ENCODE measurements around the gene SLC13A1.

SLC13A1 gene

DNA sequence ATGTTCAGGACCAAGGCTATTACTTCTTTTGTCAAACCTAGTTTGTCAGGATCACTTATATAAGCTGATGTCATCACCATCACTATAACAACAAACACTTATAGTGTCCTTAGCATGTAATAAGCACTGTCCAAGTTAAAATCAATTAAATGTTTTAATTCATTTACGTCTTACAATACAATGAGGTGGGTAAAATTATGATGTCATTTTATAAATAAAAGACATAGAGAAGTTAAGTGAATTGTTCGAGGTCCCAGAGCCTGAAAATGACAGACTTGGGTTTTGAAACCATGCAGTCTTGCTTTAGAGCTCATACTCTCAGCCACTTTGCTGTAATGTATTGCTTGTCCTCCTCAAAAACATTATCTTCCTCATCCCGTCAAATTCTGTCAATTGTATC lies 48.3 kb downstream of the SLC13A1 start:
- H3K4me3 ChIP-seq (ENCODE audit: low read depth, low read length) = no peak overlapping the region
- TF ChIP-seq, protein P1, sequence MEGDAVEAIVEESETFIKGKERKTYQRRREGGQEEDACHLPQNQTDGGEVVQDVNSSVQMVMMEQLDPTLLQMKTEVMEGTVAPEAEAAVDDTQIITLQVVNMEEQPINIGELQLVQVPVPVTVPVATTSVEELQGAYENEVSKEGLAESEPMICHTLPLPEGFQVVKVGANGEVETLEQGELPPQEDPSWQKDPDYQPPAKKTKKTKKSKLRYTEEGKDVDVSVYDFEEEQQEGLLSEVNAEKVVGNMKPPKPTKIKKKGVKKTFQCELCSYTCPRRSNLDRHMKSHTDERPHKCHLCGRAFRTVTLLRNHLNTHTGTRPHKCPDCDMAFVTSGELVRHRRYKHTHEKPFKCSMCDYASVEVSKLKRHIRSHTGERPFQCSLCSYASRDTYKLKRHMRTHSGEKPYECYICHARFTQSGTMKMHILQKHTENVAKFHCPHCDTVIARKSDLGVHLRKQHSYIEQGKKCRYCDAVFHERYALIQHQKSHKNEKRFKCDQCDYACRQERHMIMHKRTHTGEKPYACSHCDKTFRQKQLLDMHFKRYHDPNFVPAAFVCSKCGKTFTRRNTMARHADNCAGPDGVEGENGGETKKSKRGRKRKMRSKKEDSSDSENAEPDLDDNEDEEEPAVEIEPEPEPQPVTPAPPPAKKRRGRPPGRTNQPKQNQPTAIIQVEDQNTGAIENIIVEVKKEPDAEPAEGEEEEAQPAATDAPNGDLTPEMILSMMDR (conservative IDR thresholded peaks at IDR 0.05; ENCODE audit: low read depth, low read length) = no peak
- DNase-seq (ENCODE audit: low read depth) = no peak

DNA sequence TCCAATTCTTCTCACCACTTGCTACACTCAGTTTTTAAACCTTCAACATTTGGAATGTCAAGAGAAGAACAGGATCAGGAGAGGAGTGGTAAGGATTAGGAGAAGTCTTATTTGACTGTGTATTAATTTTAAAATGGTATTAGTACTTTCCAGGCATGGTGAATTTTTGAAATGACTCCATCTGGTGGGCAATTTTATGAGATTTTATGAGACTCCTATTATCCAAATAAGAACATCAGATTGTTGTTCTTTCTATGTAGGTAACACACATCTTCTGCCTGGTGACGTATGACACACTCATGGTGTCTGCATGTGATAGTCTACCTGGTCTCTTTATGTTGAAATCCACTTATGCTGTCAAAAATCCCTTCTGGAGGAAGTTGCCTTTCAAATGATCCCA lies 51.0 kb downstream of the SLC13A1 start:
- peak; percentile 60 for DNase-seq (ENCODE audit: low read depth)
- TF ChIP-seq, protein P1 (conservative IDR thresholded peaks at IDR 0.05; ENCODE audit: low read depth, low read length) = peak; percentile 36
- H3K4me3 ChIP-seq (ENCODE audit: low read depth, low read length) = no peak overlapping the region

DNA sequence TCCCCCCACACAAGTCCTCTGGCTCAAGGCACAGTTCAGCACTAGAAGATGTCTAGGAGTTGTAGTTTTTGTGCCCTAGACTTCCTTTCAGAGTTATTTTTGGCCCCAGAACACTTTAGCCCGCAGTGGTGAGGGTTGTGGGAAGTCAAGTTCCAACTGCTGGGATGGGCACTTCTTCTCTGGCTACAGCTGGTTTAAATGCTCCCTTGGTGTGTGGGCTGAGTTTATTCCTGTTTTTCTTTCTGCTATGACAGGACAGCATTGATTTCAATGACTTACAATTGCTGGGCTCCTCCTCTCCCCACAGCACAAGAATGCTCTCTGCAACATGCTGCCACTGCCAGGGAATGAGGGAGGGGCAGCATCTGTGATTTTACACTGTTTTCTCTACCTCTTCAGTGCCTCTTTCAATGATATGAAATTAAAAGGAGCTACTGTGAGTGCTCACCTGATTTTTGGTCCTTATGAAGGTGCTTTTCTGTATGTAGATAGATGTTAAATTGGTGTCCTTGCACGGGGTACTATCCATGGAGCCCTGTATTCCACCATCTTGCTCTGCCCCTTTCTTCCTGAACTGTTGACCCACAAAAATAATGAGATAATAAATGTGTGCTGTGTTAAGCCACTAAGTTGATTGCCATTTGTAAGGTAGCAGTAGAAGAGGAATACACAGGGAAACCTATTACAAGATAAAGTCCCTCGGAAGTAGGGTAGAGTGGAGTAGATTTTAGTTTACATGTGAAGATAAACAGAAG lies 56.3 kb downstream of the SLC13A1 start:
- TF ChIP-seq, protein P1 (conservative IDR thresholded peaks at IDR 0.05; ENCODE audit: low read depth, low read length) = no peak
- peak; percentile 23 for DNase-seq (ENCODE audit: low read depth)

DNA sequence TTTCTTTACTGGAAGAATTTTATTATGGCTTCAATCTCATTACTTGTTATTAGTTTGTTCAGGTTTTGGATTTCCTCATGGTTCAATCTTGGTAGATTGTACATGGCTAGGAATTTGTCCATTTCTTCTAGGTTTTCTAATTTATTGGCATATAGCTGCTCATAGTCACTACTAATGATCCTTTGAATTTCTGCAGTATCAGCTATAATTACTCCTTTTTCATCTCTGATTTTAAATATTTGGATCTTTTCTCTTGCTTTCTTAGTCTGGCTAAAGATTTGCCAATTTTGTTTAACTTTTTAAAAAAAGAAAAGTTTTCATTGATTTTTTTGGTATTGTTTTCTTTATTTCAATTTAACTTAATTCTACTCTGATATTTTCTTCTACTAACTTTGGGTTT lies 59.2 kb downstream of the SLC13A1 start:
- TF ChIP-seq, protein P1 (conservative IDR thresholded peaks at IDR 0.05; ENCODE audit: low read depth, low read length) = no peak
- DNase-seq (ENCODE audit: low read depth) = no peak
- H3K4me3 ChIP-seq (ENCODE audit: low read depth, low read length) = no peak overlapping the region

More for the DNA sequence above, 56.3 kb downstream of the SLC13A1 start:
- no peak overlapping the region for H3K4me3 ChIP-seq (ENCODE audit: low read depth, low read length)

DNA sequence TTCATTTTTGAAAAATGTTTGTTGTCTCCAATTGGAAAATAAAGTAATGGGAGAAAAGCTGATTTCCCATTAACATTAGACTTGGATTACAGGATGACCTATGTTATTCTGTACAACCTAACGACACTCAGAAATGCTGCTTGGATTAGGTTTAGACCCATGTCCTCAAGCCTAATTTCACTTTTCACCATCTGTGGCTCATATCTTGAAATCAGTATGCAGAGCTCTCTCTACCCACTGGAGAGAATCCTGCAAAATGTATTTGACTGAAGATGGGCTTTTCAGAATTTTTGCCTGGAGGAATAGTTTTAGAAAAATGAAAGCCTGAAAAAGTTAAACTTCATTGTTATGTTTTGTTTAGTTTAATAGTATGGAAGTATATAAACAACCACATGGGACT lies 63.8 kb downstream of the SLC13A1 start:
- no peak for DNase-seq (ENCODE audit: low read depth)
- H3K4me3 ChIP-seq (ENCODE audit: low read depth, low read length) = no peak overlapping the region
- TF ChIP-seq, protein P1 (conservative IDR thresholded peaks at IDR 0.05; ENCODE audit: low read depth, low read length) = no peak

DNA sequence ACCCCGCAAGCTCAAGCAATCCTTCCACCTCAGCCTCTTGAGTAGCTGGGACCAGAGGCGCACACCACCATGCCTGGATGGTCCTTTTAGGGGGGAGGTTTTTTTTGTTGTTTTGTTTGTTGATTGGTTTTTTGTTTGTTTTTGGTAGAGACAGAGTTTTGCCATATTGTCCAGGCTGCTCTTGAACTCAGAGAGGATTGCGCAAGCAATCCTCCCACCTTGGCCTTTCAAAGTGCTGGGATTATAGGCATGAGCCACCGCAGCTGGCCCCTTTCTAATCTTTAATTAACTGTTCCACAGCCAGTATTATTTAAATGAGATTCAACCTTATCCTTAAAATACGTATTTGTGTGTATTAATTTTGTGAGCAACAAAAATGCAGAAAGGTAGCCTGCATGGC lies 65.8 kb downstream of the SLC13A1 start:
- H3K4me3 ChIP-seq (ENCODE audit: low read depth, low read length) = no peak overlapping the region
- TF ChIP-seq, protein P1 (conservative IDR thresholded peaks at IDR 0.05; ENCODE audit: low read depth, low read length) = no peak
- no peak for DNase-seq (ENCODE audit: low read depth)

DNA sequence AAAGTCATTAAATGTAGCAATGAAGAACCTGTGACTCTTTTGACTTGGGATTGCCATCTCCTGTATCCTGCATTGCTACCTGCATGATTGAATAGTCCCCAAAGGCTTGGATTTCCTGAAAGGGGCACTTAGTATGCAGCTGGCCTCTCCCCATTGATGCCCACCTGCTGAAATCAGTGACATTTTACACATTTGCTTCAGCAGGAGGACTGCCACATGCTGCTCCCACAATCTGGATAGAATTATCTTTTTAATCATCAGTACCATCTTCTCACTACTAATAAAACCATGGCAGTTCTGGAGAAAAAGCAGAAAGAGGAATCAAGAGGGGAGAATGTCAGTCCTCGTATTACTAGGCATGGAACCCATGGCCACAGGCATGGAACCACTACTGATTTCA lies 67.8 kb downstream of the SLC13A1 start:
- no peak overlapping the region for H3K4me3 ChIP-seq (ENCODE audit: low read depth, low read length)
- TF ChIP-seq, protein P1 (conservative IDR thresholded peaks at IDR 0.05; ENCODE audit: low read depth, low read length) = no peak
- DNase-seq (ENCODE audit: low read depth) = no peak

Measured in choroid plexus epithelial cell (primary cell).